Uterus (tissue), 2 donors: Measurements from ENCODE around the gene CPEB3.

Experiments
- CTCF ChIP-seq, 4 experiments: fragments of 200-600 bp in 2 of 4; fragments of 450-650 bp in 2 of 4; sonication (generic) in 2 of 4; IDR thresholded peaks; one replicate each; pipeline ENCODE4 v1.5.1; 2016 to 2019; ENCODE audit warnings: antibody characterized with exemption in 4 of 4, mild to moderate bottlenecking in 2 of 4, moderate library complexity in 1 of 4
- POLR2A ChIP-seq, 2 donors: fragments of 450-650 bp; IDR thresholded peaks; one replicate each; pipeline ENCODE4 v1.6.1; 2016; ENCODE audit warnings: antibody characterized with exemption in 2 of 2, mild to moderate bottlenecking in 1 of 2, moderate library complexity in 1 of 2

GRCh38 chr10:92094960-92095359 lies 195.9 kb downstream of the CPEB3 start:
- TF ChIP-seq CTCF (IDR thresholded peaks at IDR 0.05) (no peak), POLR2A (IDR thresholded peaks at IDR 0.05) (no peak)
